ENCODE results near the gene BDP1. TPM values are rescaled to one million over a fixed set of nuclear protein-coding genes. Genes with fewer than 3 reads are reported as not detected.
"Not testable (repeated sequence)": the region's sequence is repeated elsewhere in the genome, so short reads cannot be mapped to it uniquely, and the experiment has no call there.

Gene BDP1
- total RNA-seq, 1 donor from 2014 or later = 28.5 TPM

- no peak for DNase-seq (ENCODE audit: low read depth, low spot score)
- Mint-ChIP-seq H3K9me3 (no peaks in the 10 kb centered on the region), H3K27ac (ENCODE audit: unreplicated experiment) (no peak overlapping the region), H3K4me1 (no peaks in the 10 kb centered on the region), H3K27me3 (ENCODE audit: low read depth) (no peaks in the 10 kb centered on the region), H3K4me3 (no peak overlapping the region), H3K36me3 (ENCODE audit: low read depth) (peaks cover 30% of the 10 kb centered on the region)
- TF ChIP-seq, protein P1, sequence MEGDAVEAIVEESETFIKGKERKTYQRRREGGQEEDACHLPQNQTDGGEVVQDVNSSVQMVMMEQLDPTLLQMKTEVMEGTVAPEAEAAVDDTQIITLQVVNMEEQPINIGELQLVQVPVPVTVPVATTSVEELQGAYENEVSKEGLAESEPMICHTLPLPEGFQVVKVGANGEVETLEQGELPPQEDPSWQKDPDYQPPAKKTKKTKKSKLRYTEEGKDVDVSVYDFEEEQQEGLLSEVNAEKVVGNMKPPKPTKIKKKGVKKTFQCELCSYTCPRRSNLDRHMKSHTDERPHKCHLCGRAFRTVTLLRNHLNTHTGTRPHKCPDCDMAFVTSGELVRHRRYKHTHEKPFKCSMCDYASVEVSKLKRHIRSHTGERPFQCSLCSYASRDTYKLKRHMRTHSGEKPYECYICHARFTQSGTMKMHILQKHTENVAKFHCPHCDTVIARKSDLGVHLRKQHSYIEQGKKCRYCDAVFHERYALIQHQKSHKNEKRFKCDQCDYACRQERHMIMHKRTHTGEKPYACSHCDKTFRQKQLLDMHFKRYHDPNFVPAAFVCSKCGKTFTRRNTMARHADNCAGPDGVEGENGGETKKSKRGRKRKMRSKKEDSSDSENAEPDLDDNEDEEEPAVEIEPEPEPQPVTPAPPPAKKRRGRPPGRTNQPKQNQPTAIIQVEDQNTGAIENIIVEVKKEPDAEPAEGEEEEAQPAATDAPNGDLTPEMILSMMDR (conservative IDR thresholded peaks at IDR 0.05) = no peak
Observed at GRCh38 chr5:71533615-71534014, 78.2 kb downstream of the BDP1 start.

- Mint-ChIP-seq H3K27me3 (ENCODE audit: low read depth) (no peaks in the 10 kb centered on the region), H3K4me1 (no peaks in the 10 kb centered on the region), H3K27ac (ENCODE audit: unreplicated experiment) (peak overlapping the region; percentile 64), H3K4me3 (no peak overlapping the region), H3K36me3 (ENCODE audit: low read depth) (peaks cover 35% of the 10 kb centered on the region), H3K9me3 (no peaks in the 10 kb centered on the region)
- TF ChIP-seq, protein P1 (conservative IDR thresholded peaks at IDR 0.05) = no peak
- DNase-seq (ENCODE audit: low read depth, low spot score) = no peak
Observed at GRCh38 chr5:71537687-71538086, 82.2 kb downstream of the BDP1 start.

DNA sequence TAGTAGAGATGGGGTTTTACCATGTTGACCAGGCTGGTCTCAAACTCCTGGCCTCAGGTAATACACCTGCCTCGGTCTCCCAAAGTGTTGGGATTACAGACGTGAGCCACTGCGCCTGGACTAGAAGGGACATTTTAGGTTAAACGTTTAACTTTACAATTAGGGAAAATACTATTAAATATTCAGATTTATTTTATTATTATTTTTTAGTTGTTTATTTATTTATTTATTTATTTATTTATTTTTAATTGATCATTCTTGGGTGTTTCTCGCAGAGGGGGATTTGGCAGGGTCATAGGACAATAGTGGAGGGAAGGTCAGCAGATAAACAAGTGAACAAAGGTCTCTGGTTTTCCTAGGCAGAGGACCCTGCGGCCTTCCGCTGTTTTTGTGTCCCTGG, 95.4 kb downstream of the BDP1 start:
- not testable (repeated sequence) for DNase-seq (ENCODE audit: low read depth, low spot score); H3K27ac Mint-ChIP-seq (ENCODE audit: unreplicated experiment); H3K27me3 Mint-ChIP-seq (ENCODE audit: low read depth); H3K4me1 Mint-ChIP-seq; H3K4me3 Mint-ChIP-seq; H3K9me3 Mint-ChIP-seq
- H3K36me3 Mint-ChIP-seq (ENCODE audit: low read depth) = peaks cover 35% of the 10 kb centered on the region

DNA sequence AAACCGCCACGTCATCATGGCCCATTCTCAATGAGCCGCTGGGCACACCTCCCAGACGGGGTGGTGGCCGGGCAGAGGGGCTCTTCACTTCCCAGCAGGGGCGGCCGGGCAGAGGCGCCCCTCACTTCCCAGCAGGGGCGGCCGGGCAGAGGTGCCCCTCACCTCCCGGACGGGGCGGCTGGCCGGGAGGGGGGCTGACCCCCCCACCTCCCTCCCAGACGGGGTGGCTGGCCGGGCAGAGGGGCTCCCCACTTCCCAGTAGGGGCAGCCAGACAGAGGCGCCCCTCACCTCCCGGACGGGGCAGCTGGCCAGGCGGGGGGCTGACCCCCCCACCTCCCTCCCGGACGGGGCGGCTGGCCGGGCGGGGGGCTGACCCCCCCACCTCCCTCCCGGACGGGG, 96.1 kb downstream of the BDP1 start:
- not testable (repeated sequence) for DNase-seq (ENCODE audit: low read depth, low spot score); H3K4me3 Mint-ChIP-seq; H3K9me3 Mint-ChIP-seq; H3K27me3 Mint-ChIP-seq (ENCODE audit: low read depth); H3K4me1 Mint-ChIP-seq; H3K27ac Mint-ChIP-seq (ENCODE audit: unreplicated experiment)
- peaks cover 35% of the 10 kb centered on the region for H3K36me3 Mint-ChIP-seq (ENCODE audit: low read depth)

DNA sequence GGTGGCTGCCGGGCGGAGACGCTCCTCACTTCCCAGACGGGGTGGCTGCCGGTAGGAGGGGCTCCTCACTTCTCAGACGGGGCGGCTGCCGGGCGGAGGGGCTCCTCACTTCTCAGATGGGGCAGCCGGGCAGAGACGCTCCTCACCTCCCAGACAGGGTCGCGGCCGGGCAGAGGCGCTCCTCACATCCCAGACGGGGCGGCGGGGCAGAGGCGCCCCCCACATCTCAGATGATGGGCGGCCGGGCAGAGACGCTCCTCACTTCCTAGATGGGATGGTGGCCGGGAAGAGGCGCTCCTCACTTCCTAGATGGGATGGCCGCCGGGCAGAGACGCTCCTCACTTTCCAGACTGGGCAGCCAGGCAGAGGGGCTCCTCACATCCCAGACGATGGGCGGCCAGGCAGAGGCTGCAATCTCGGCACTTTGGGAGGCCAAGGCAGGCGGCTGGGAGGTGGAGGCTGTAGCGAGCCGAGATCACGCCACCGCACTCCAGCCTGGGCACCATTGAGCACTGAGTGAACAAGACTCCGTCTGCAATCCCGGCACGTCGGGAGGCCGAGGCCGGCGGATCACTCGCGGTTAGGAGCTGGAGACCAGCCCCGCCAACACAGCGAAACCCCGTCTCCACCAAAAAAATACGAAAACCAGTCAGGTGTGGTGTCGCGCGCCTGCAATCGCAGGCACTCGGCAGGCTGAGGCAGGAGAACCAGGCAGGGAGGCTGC, 96.7 kb downstream of the BDP1 start:
- H3K4me1 Mint-ChIP-seq; H3K4me3 Mint-ChIP-seq; H3K27me3 Mint-ChIP-seq (ENCODE audit: low read depth); DNase-seq (ENCODE audit: low read depth, low spot score); H3K9me3 Mint-ChIP-seq: not testable (repeated sequence)
- H3K36me3 Mint-ChIP-seq (ENCODE audit: low read depth) = peaks cover 33% of the 10 kb centered on the region
- H3K27ac Mint-ChIP-seq (ENCODE audit: unreplicated experiment) = peak overlapping the region; percentile 67

DNA sequence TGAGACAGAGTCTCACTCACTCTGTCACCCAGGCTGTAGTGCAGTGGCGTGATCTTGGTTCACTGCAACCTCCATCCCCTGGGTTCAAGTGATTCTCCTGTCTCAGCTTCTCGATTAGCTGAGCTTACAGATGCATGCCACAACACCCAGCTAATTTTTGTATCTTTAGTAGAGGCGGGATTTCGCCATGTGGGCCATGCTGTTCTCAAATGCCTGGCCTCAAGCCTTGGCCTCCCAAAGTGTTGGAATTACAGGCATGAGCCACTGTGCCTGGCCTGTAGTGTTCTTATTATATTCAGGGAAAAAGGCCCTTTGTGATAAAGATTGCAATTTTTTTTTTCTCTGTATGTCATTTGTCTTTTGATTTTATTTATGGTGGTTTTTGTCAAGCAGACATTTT, 107.7 kb downstream of the BDP1 start:
- no peaks in the 10 kb centered on the region for H3K27me3 Mint-ChIP-seq (ENCODE audit: low read depth)
- DNase-seq (ENCODE audit: low read depth, low spot score) = no peak
- no peak overlapping the region for H3K27ac Mint-ChIP-seq (ENCODE audit: unreplicated experiment)
- peaks cover 14% of the 10 kb centered on the region for H3K36me3 Mint-ChIP-seq (ENCODE audit: low read depth)
- TF ChIP-seq, protein P1 (conservative IDR thresholded peaks at IDR 0.05) = no peak
- no peaks in the 10 kb centered on the region for H3K9me3 Mint-ChIP-seq
- no peak overlapping the region for H3K4me3 Mint-ChIP-seq
- H3K4me1 Mint-ChIP-seq = peaks cover 17% of the 10 kb centered on the region

DNA sequence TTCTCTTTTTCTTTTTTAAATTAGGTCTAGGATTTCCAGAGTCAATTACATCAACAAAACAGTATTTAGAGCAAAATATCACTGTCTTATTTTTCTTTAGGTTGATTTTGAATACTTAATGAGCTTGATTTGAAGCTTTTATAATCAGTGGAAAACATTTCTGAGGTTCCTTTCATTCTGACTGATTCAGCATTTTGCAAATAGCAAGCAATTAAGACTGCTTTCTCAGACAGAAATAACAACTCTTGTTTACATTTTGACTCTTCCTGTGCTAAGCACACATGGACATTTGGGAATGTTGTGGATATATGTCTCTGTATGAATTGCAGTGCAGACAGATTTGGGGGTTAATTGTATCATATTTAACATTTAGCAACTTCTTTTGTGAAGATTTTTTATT, 109.4 kb downstream of the BDP1 start:
- H3K36me3 Mint-ChIP-seq (ENCODE audit: low read depth) = peaks cover 15% of the 10 kb centered on the region
- TF ChIP-seq, protein P1 (conservative IDR thresholded peaks at IDR 0.05) = no peak
- no peaks in the 10 kb centered on the region for H3K9me3 Mint-ChIP-seq
- no peak overlapping the region for H3K4me3 Mint-ChIP-seq
- DNase-seq (ENCODE audit: low read depth, low spot score) = no peak
- no peak overlapping the region for H3K27ac Mint-ChIP-seq (ENCODE audit: unreplicated experiment)
- H3K27me3 Mint-ChIP-seq (ENCODE audit: low read depth) = no peaks in the 10 kb centered on the region
- H3K4me1 Mint-ChIP-seq = peaks cover 17% of the 10 kb centered on the region

All from neural crest cell (in vitro differentiated cells).